Measurements from ENCODE around the gene APBB2.
A peak's percentile ranks its signal among the peaks of the same experiment; 100 is the strongest.

The APBB2 gene

GRCh38 chr4:40848940-40849339 is 365.4 kb downstream of the APBB2 start:
- no peak for DNase-seq (ENCODE audit: low read depth, low spot score)
- H3K27ac ChIP-seq = no peak overlapping the region

GRCh38 chr4:40848251-40848650 is 366.1 kb downstream of the APBB2 start:
- no peak overlapping the region for H3K27ac ChIP-seq
- no peak for DNase-seq (ENCODE audit: low read depth, low spot score)

- no peak overlapping the region for H3K27ac ChIP-seq
- no peak for DNase-seq (ENCODE audit: low read depth, low spot score)
Observed at GRCh38 chr4:40846532-40846931, 367.8 kb downstream of the APBB2 start.

GRCh38 chr4:40845154-40845835 is 369.0 kb downstream of the APBB2 start:
- no peak overlapping the region for H3K27ac ChIP-seq

GRCh38 chr4:40844261-40844660 is 370.1 kb downstream of the APBB2 start:
- no peak overlapping the region for H3K27ac ChIP-seq
- no peak for DNase-seq (ENCODE audit: low read depth, low spot score)

More at GRCh38 chr4:40845154-40845835, 369.0 kb downstream of the APBB2 start:
- DNase-seq (ENCODE audit: low read depth, low spot score) = no peak

GRCh38 chr4:40843696-40844095 is 370.6 kb downstream of the APBB2 start:
- no peak overlapping the region for H3K27ac ChIP-seq
- DNase-seq (ENCODE audit: low read depth, low spot score) = no peak

- H3K27ac ChIP-seq = no peak overlapping the region
- DNase-seq (ENCODE audit: low read depth, low spot score) = no peak
Observed at GRCh38 chr4:40842725-40843423, 371.5 kb downstream of the APBB2 start.

- no peak for DNase-seq (ENCODE audit: low read depth, low spot score)
- no peak overlapping the region for H3K27ac ChIP-seq
Observed at GRCh38 chr4:40842318-40842717, 372.0 kb downstream of the APBB2 start.

GRCh38 chr4:40840985-40841571 is 373.3 kb downstream of the APBB2 start:
- DNase-seq (ENCODE audit: low read depth, low spot score) = peak; percentile 44

GRCh38 chr4:40840255-40840984 is 373.9 kb downstream of the APBB2 start:
- H3K27ac ChIP-seq = no peak overlapping the region
- no peak for DNase-seq (ENCODE audit: low read depth, low spot score)

More at GRCh38 chr4:40840985-40841571, 373.3 kb downstream of the APBB2 start:
- H3K27ac ChIP-seq = no peak overlapping the region

- DNase-seq (ENCODE audit: low read depth, low spot score) = no peak
- H3K27ac ChIP-seq = no peak overlapping the region
Observed at GRCh38 chr4:40838742-40839141, 375.6 kb downstream of the APBB2 start.

GRCh38 chr4:40837094-40837870 is 377.1 kb downstream of the APBB2 start:
- no peak overlapping the region for H3K27ac ChIP-seq
- DNase-seq (ENCODE audit: low read depth, low spot score) = no peak

GRCh38 chr4:40833212-40833611 is 381.1 kb downstream of the APBB2 start:
- no peak for DNase-seq (ENCODE audit: low read depth, low spot score)
- H3K27ac ChIP-seq = no peak overlapping the region

GRCh38 chr4:40832175-40832574 is 382.2 kb downstream of the APBB2 start:
- H3K27ac ChIP-seq = no peak overlapping the region
- DNase-seq (ENCODE audit: low read depth, low spot score) = no peak

- no peak for DNase-seq (ENCODE audit: low read depth, low spot score)
- no peak overlapping the region for H3K27ac ChIP-seq
Observed at GRCh38 chr4:40831146-40831907, 383.0 kb downstream of the APBB2 start.

GRCh38 chr4:40829586-40829985 is 384.8 kb downstream of the APBB2 start:
- H3K27ac ChIP-seq = no peak overlapping the region
- DNase-seq (ENCODE audit: low read depth, low spot score) = no peak

GRCh38 chr4:40828661-40829060 is 385.7 kb downstream of the APBB2 start:
- DNase-seq (ENCODE audit: low read depth, low spot score) = no peak
- no peak overlapping the region for H3K27ac ChIP-seq

- DNase-seq (ENCODE audit: low read depth, low spot score) = no peak
- no peak overlapping the region for H3K27ac ChIP-seq
Observed at GRCh38 chr4:40827758-40828157, 386.6 kb downstream of the APBB2 start.

GRCh38 chr4:40826821-40827220 is 387.5 kb downstream of the APBB2 start:
- H3K27ac ChIP-seq = no peak overlapping the region
- DNase-seq (ENCODE audit: low read depth, low spot score) = no peak
